Breast epithelium (tissue), 4 donors: ENCODE measurements around the gene DNAAF6. TPM values are rescaled to one million over a fixed set of nuclear protein-coding genes. Genes with fewer than 3 reads are reported as not detected.

Source experiments
- DNase-seq, 2 donors: peaks; one replicate each; pipeline ENCODE4 v3.0.0-alpha.2; 2019; ENCODE audit warnings: low spot score in 2 of 2
- H3K27ac ChIP-seq, 2 donors: fragments of 200-600 bp; sonication (generic) in 1 of 2; one replicate each; pipeline ENCODE4 v1.5.1; 2016 to 2019; ENCODE audit warnings: mild to moderate bottlenecking in 1 of 2
- H3K27me3 ChIP-seq, 2 donors: fragments of 200-600 bp; sonication (generic) in 1 of 2; one replicate each; pipeline versions ENCODE4 v1.5.1 to v1.6.0; 2017 to 2019; ENCODE audit warnings: control low read depth in 1 of 2, mild to moderate bottlenecking in 1 of 2
- H3K36me3 ChIP-seq: fragments of 200-600 bp; one replicate; pipeline ENCODE4 v1.5.1; 2019
- H3K4me1 ChIP-seq, 2 donors: fragments of 200-600 bp; sonication (generic); one replicate each; pipeline ENCODE4 v1.5.1; 2016 to 2019; ENCODE audit warnings: control low read depth in 1 of 2
- H3K4me3 ChIP-seq, 3 donors: fragments of 200-600 bp; sonication (generic); 1 replicate in 2 of 3; 2 replicates in 1 of 3; pipeline ENCODE4 v1.5.1; 2016 to 2019; ENCODE audit warnings: mild to moderate bottlenecking in 3 of 3, moderate library complexity in 2 of 3
- H3K9me3 ChIP-seq, 2 donors: fragments of 200-600 bp; sonication (generic) in 1 of 2; one replicate each; pipeline ENCODE4 v1.5.1; 2016 to 2019; ENCODE audit warnings: control low read depth in 1 of 2
- POLR2A ChIP-seq: fragments of 450-650 bp; IDR thresholded peaks from one replicate; pipeline ENCODE4 v1.6.1; 2016; ENCODE audit warnings: antibody characterized with exemption, mild to moderate bottlenecking, moderate library complexity
- POLR2AphosphoS5 ChIP-seq, 3 donors: sonication (generic); formaldehyde crosslinking; IDR thresholded peaks; one replicate each; pipeline ENCODE4 v1.6.1; 2017; ENCODE audit warnings: antibody characterized with exemption in 3 of 3
- intact Hi-C: fragments of 100-400 bp; cut with DNase I; formaldehyde crosslinking; loops from one replicate; pipeline ENCODE4 v1.15.1; 2023; ENCODE audit warnings: low total_unique reads
- total RNA-seq, 3 donors: library from RNA; depleted of rRNA; stranded (reverse); fragments of >200 nt; gene quantifications; one replicate each; pipeline ENCODE4 v1.1.0, GENCODE V29; 2016
- TF ChIP-seq, protein P1 (sequence below), 3 donors: fragments of 450-650 bp; IDR thresholded peaks; one replicate each; pipeline ENCODE4 v1.5.1; 2016 to 2017; ENCODE audit warnings: antibody characterized with exemption in 3 of 3, mild to moderate bottlenecking in 3 of 3, moderate library complexity in 3 of 3

The DNAAF6 gene
- total RNA-seq, 3 donors from 2014 or later, result not detected

DNA sequence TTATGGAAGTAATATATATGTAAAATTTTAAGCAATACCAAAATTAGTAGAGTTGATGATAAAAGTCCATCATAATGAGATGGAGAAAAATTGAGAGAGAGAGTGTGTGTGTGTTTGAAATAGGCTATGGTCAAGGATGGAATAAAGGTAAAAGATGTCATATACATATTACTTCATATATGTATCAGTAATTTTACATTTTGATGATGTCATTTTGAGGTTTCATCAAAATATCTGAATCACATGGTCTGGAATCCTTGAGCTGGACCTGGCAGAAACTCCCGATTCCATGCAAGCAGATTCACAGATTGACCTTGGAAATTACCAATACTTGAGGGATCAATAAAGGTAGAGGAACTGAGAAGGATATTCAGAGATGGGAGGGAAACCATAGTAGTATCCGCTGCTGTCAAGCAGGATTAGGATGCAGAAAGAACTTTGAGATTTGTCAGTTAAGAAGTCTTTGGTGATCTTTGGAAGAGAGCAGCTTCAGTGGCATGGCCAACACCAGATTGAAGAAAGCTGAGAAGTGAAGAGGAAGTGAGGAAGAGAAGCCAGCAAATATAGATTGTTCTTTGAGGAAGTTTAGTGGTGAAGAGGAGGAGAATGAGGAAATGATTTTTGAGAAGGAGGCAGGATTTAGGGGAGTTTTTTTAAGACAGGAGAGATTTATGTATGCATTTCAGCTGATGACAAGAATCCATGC, 21.5 kb downstream of the DNAAF6 start:
- intact Hi-C loops, result no loop called here
- TF ChIP-seq, protein P1, sequence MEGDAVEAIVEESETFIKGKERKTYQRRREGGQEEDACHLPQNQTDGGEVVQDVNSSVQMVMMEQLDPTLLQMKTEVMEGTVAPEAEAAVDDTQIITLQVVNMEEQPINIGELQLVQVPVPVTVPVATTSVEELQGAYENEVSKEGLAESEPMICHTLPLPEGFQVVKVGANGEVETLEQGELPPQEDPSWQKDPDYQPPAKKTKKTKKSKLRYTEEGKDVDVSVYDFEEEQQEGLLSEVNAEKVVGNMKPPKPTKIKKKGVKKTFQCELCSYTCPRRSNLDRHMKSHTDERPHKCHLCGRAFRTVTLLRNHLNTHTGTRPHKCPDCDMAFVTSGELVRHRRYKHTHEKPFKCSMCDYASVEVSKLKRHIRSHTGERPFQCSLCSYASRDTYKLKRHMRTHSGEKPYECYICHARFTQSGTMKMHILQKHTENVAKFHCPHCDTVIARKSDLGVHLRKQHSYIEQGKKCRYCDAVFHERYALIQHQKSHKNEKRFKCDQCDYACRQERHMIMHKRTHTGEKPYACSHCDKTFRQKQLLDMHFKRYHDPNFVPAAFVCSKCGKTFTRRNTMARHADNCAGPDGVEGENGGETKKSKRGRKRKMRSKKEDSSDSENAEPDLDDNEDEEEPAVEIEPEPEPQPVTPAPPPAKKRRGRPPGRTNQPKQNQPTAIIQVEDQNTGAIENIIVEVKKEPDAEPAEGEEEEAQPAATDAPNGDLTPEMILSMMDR (IDR thresholded peaks at IDR 0.05), result no peak
- no peak for TF ChIP-seq POLR2A
- TF ChIP-seq POLR2AphosphoS5 (IDR thresholded peaks at IDR 0.05), result no peak
- no peaks in the 10 kb centered on the region for H3K9me3 ChIP-seq
- H3K27me3 ChIP-seq, result peaks cover 0 to 47% of the 10 kb centered on the region in 2 donors
- no peak overlapping the region for H3K4me3 ChIP-seq
- no peak for DNase-seq
- H3K36me3 ChIP-seq, result no peaks in the 10 kb centered on the region
- no peak overlapping the region for H3K27ac ChIP-seq
- H3K4me1 ChIP-seq, result no peaks in the 10 kb centered on the region

DNA sequence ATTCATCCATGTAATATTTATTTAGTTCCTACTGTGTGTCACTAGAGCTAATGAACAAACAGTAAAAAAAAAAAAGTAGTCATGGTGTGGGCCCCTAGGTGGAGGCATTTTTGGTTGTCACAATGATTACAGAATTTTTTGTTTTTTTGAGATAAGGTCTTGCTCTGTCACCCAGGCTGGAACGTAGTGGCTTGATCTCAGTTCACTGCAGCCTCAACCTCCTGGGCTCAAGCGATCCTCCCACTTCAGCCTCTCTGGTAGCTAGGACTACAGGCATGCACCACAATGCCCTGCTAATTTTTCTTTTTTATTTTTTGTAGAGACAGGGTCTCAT, 22.0 kb downstream of the DNAAF6 start:
- TF ChIP-seq, protein P1 (IDR thresholded peaks at IDR 0.05), result no peak
- TF ChIP-seq POLR2A (no peak), POLR2AphosphoS5 (IDR thresholded peaks at IDR 0.05) (no peak)
- intact Hi-C loops, result no loop called here
- no peak overlapping the region for H3K4me3 ChIP-seq
- no peaks in the 10 kb centered on the region for H3K36me3 ChIP-seq
- H3K27ac ChIP-seq, result no peak overlapping the region
- no peaks in the 10 kb centered on the region for H3K9me3 ChIP-seq
- no peaks in the 10 kb centered on the region for H3K4me1 ChIP-seq
- H3K27me3 ChIP-seq, result peaks cover 0 to 52% of the 10 kb centered on the region in 2 donors
- DNase-seq, result no peak

DNA sequence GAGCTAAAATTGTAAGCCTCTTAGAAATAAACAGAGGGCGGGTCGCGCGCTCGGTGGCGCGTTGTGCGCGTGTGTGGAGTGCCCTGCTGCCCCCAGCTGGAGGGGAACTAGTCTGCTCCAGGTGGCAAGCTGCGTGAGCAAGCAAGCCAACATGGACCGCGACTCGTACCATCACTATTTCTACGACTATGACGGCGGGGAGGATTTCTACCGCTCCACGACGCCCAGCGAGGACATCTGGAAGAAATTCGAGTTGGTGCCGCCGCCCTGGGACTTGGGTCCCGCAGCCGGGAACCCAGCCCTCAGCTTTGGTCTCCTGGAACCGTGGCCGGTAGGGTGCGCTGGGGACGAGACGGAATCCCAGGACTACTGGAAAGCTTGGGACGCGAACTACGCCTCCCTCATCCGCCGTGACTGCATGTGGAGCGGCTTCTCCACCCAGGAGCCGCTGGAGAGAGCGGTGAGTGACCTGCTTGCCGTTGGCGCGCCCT, 66.1 kb downstream of the DNAAF6 start:
- intact Hi-C loops, result no loop called here
- Histone ChIP-seq H3K4me3 (no peak overlapping the region), H3K36me3 (no peaks in the 10 kb centered on the region), H3K4me1 (no peaks in the 10 kb centered on the region), H3K27ac (no peak overlapping the region), H3K9me3 (peaks cover 0 to 19% of the 10 kb centered on the region in 2 donors), H3K27me3 (peaks cover 0 to 67% of the 10 kb centered on the region in 2 donors)
- DNase-seq, result no peak
- TF ChIP-seq POLR2AphosphoS5 (IDR thresholded peaks at IDR 0.05), result no peak
- TF ChIP-seq POLR2A, result no peak
- TF ChIP-seq, protein P1 (IDR thresholded peaks at IDR 0.05), result no peak

DNA sequence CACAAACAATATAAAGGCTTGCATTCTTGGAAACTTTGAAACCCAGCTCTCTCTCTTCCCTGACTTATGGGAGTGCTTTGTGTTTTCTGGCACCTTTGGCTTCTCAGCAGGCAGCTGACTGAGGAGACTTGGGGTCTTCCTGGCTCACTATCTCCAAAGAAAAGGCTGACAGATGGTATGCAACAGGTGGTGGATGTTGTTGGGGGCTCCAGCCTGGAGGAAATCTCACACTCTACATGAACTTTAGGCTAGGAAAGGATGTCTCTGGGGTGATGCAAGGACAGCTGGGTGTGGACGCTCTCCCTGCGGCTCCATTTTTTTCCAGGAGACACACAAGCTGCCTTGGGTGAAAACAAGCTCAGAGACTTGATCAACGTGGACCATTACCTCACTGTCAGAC, 67.4 kb downstream of the DNAAF6 start:
- Histone ChIP-seq H3K27ac (no peak overlapping the region), H3K4me1 (no peaks in the 10 kb centered on the region)

DNA sequence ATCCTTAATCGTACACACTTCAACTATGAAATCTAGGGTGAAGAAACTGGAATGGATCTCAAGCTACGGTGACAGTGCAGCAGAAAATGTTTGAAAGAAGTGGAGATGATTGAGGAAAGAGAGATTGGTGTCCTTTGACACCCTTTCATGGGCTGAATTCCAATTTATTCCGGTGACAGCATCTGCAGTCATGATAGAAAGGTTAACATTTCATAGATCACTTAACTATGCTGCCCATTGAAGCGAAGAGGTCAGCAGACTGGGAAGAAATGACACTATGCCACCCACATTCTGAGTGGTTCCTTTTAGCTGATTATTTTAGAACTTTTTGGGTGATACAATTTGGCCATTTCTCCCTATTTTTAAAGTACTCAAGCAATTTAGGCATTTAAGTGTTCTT, 82.3 kb downstream of the DNAAF6 start:
- Histone ChIP-seq H3K9me3 (no peaks in the 10 kb centered on the region), H3K36me3 (no peaks in the 10 kb centered on the region), H3K27ac (no peak overlapping the region), H3K4me1 (no peaks in the 10 kb centered on the region), H3K27me3 (peaks cover 0 to 55% of the 10 kb centered on the region in 2 donors), H3K4me3 (no peak overlapping the region)
- DNase-seq, result no peak
- TF ChIP-seq POLR2A, result no peak
- TF ChIP-seq POLR2AphosphoS5 (IDR thresholded peaks at IDR 0.05), result no peak
- TF ChIP-seq, protein P1 (IDR thresholded peaks at IDR 0.05), result no peak
- intact Hi-C loops, result no loop called here

More for the DNA sequence above, 67.4 kb downstream of the DNAAF6 start:
- no peak for DNase-seq
- Histone ChIP-seq H3K36me3 (no peaks in the 10 kb centered on the region), H3K27me3 (peaks cover 0 to 69% of the 10 kb centered on the region in 2 donors), H3K9me3 (peaks cover 0 to 19% of the 10 kb centered on the region in 2 donors), H3K4me3 (no peak overlapping the region)
- intact Hi-C loops, result no loop called here
- TF ChIP-seq POLR2A (no peak), POLR2AphosphoS5 (IDR thresholded peaks at IDR 0.05) (no peak)
- TF ChIP-seq, protein P1 (IDR thresholded peaks at IDR 0.05), result no peak
